ENCODE measurements around the gene DPYD. TPM values are rescaled to one million over a fixed set of nuclear protein-coding genes. Genes with fewer than 3 reads are reported as not detected.

The DPYD gene
- total and polyA plus RNA-seq, 9 of the 15 experiments (the other 6 are each of a cell fraction or from before 2014, with no cell fraction given): 0.03 to 0.25 (median 0.08) TPM; not detected in 2

GRCh38 chr1:97192872-97193572, 727.8 kb downstream of the DPYD start (continued):
- TF ChIP-seq HLTF (IDR thresholded peaks at IDR 0.05): no peak
- TF ChIP-seq NR1H2 (CRISPR knock-in tag; IDR thresholded peaks at IDR 0.05): no peak
- no peak for TF ChIP-seq HOMEZ (CRISPR knock-in tag; IDR thresholded peaks at IDR 0.05)
- TF ChIP-seq TCF15 (CRISPR knock-in tag; IDR thresholded peaks at IDR 0.05): no peak
- no peak for TF ChIP-seq ZNF174 (CRISPR knock-in tag; IDR thresholded peaks at IDR 0.05)

- no TSS peak for BruUV-seq (replicated peaks)
- Histone ChIP-seq H2AFZ (ENCODE audit: low read depth, low read length) (no peak overlapping the region), H3K9me1 (ENCODE audit: control insufficient read depth, insufficient read depth, low read length) (no peaks in the 10 kb centered on the region), H4K20me1 (replicated peaks; ENCODE audit: control insufficient read depth, insufficient read depth, low read length) (no peaks in the 10 kb centered on the region), H3K36me3 (ENCODE audit: control insufficient read depth, insufficient read depth, low read length) (no peaks in the 10 kb centered on the region), H3K9ac (ENCODE audit: insufficient read depth in 1 of 2, low read depth in 2 of 2, low read length in 2 of 2) (no peak overlapping the region), H3K4me1 (replicated peaks in 1 of 2; ENCODE audit: control insufficient read depth in 2 of 2, insufficient read depth in 2 of 2, low read length in 2 of 2) (no peaks in the 10 kb centered on the region), H3K9me3 (replicated peaks; ENCODE audit: control insufficient read depth, insufficient read depth, low read depth, low read length) (no peaks in the 10 kb centered on the region), H3K27ac (ENCODE audit: extremely low read depth, low read depth, low read length) (no peak overlapping the region), H3K27me3 (ENCODE audit: control insufficient read depth in 2 of 2, insufficient read depth in 2 of 2, low read length in 2 of 2) (no peaks in the 10 kb centered on the region), H3K4me3 (no peak overlapping the region), H3K4me2 (ENCODE audit: insufficient read depth, low read length) (no peak overlapping the region), H3K79me2 (ENCODE audit: control insufficient read depth, insufficient read depth, low read length) (no peaks in the 10 kb centered on the region)
- POLR2A ChIA-PET: no interaction called here
- intact Hi-C loops (cut with micrococcal nuclease): no loop called here
- CTCF ChIA-PET (ENCODE audit: low intra/inter-chr PET ratio): no interaction called here
- no peak for DNase-seq (ENCODE audit: extremely low read depth in 1 of 4, low spot score in 3 of 4)
- no peak for ATAC-seq
- in situ Hi-C loops (cut with MboI): no loop called here
- FAIRE-seq: no peak
- TF ChIP-seq ESRRA (IDR thresholded peaks at IDR 0.05; ENCODE audit: borderline replicate concordance, low read depth) (no peak), ZKSCAN3 (CRISPR knock-in tag; IDR thresholded peaks at IDR 0.05) (no peak), NRF1 (conservative IDR thresholded peaks at IDR 0.05 in 1 of 2, IDR thresholded peaks at IDR 0.05 in 1 of 2) (no peak), IRF2 (CRISPR knock-in tag; IDR thresholded peaks at IDR 0.05) (no peak), ELK1 (CRISPR knock-in tag; IDR thresholded peaks at IDR 0.05) (no peak), CHD4 (IDR thresholded peaks at IDR 0.05; ENCODE audit: insufficient read depth, insufficient replicate concordance, low read depth, low read length, poor library complexity, severe bottlenecking) (no peak), ZHX1 (conservative IDR thresholded peaks at IDR 0.05; ENCODE audit: low read length) (no peak), SP1 (CRISPR knock-in tag; IDR thresholded peaks at IDR 0.05) (no peak)
Measured at GRCh38 chr1:97190326-97190725, 730.5 kb downstream of the DPYD start.
